K562 (cell line): ENCODE measurements around the gene C10orf95. TPM values are rescaled to one million over a fixed set of nuclear protein-coding genes. Genes with fewer than 3 reads are reported as not detected.

Source experiments
- ARID1B ChIP-seq: fragments of 450-650 bp; IDR thresholded peaks from 2 replicates; pipeline ENCODE4 v1.6.1; 2016; ENCODE audit warnings: antibody characterized with exemption, mild to moderate bottlenecking, inconsistent platforms
- CTCF ChIP-seq, 3 experiments: IDR thresholded peaks in 2 of 3; conservative IDR thresholded peaks in 1 of 3; 2 replicates each; pipeline ENCODE4 v1.5.1; 2011 to 2012; ENCODE audit warnings: low read length in 3 of 3, mild to moderate bottlenecking in 3 of 3, control low read depth in 2 of 3, improper control_type of control experiment in 1 of 3, inconsistent platforms in 1 of 3, low read depth in 1 of 3, mixed read lengths in 1 of 3, moderate library complexity in 1 of 3; ENCODE audit not compliant: insufficient read depth in 2 of 3
- DDX20 ChIP-seq: fragments of 450-650 bp; IDR thresholded peaks from 2 replicates; pipeline ENCODE4 v1.6.1; 2016; ENCODE audit warnings: missing genetic modification characterization, low read depth, mild to moderate bottlenecking, missing compliant biosample characterization, moderate library complexity
- EGR1 ChIP-seq: fragments of 450-650 bp; conservative IDR thresholded peaks from 2 replicates; pipeline ENCODE4 v1.6.1; 2017; ENCODE audit warnings: mild to moderate bottlenecking
- ELF2 ChIP-seq: fragments of 250-450 bp; sonication (Bioruptor Pico); IDR thresholded peaks from 2 replicates; pipeline ENCODE4 v1.5.0; 2021; ENCODE audit warnings: mild to moderate bottlenecking
- ETV6 ChIP-seq, 3 experiments: fragments of 150-350 bp in 1 of 3; sonication (generic) in 1 of 3; formaldehyde crosslinking in 1 of 3; IDR thresholded peaks; 2 replicates each; pipeline versions ENCODE4 v1.6.1 to v1.8.0; 2014 to 2022; ENCODE audit warnings: borderline replicate concordance in 2 of 3, low read depth in 2 of 3, antibody characterized with exemption in 1 of 3, low read length in 1 of 3, mild to moderate bottlenecking in 1 of 3, missing genetic modification reagents in 1 of 3
- GABPB1 ChIP-seq: sonication (generic); formaldehyde crosslinking; IDR thresholded peaks from 2 replicates; pipeline ENCODE4 v1.8.0; 2022; ENCODE audit warnings: mild to moderate bottlenecking, missing genetic modification reagents
- HNRNPH1 ChIP-seq: fragments of 200-400 bp; formaldehyde crosslinking; optimal IDR thresholded peaks from 2 replicates; pipeline ENCODE3; 2017; ENCODE audit warnings: low read depth, mild to moderate bottlenecking, low read length, moderate library complexity
- ILF3 ChIP-seq: fragments of 450-650 bp; IDR thresholded peaks from 2 replicates; pipeline ENCODE4 v1.6.1; 2018; ENCODE audit warnings: antibody characterized with exemption, mild to moderate bottlenecking, moderate library complexity, borderline replicate concordance
- JUNB ChIP-seq: fragments of 450-650 bp; formaldehyde crosslinking; conservative IDR thresholded peaks from 2 replicates; pipeline ENCODE4 v1.4.0; 2020; ENCODE audit warnings: mild to moderate bottlenecking
- NFE2L1 ChIP-seq: fragments of 450-650 bp; IDR thresholded peaks from 2 replicates; pipeline ENCODE4 v1.6.1; 2016; ENCODE audit warnings: missing genetic modification characterization, low read depth, mild to moderate bottlenecking, missing compliant biosample characterization, moderate library complexity, borderline replicate concordance
- NFRKB ChIP-seq: fragments of 450-650 bp; IDR thresholded peaks from 2 replicates; pipeline ENCODE4 v1.6.1; 2016; ENCODE audit warnings: low read depth
- POLR2A ChIP-seq: fragments of 450-650 bp; conservative IDR thresholded peaks from 2 replicates; pipeline ENCODE4 v1.6.1; 2016
- POLR2AphosphoS2 ChIP-seq: IDR thresholded peaks from 2 replicates; pipeline ENCODE4 v1.6.1; 2012; ENCODE audit warnings: low read length, improper control_type of control experiment
- REST ChIP-seq, 2 experiments: fragments of 450-650 bp; formaldehyde crosslinking in 1 of 2; IDR thresholded peaks; 2 replicates each; pipeline versions ENCODE4 v1.4.0 to v1.6.1; 2014 to 2020; ENCODE audit warnings: mild to moderate bottlenecking in 2 of 2, borderline replicate concordance in 1 of 2, low read depth in 1 of 2
- SMARCA4 ChIP-seq: fragments of 450-650 bp; IDR thresholded peaks from 2 replicates; pipeline ENCODE4 v1.6.1; 2016
- SMC3 ChIP-seq: conservative IDR thresholded peaks from 2 replicates; pipeline ENCODE4 v1.6.1; 2011; ENCODE audit warnings: low read depth, low read length, improper control_type of control experiment; ENCODE audit not compliant: insufficient read depth
- TAL1 ChIP-seq: fragments of 450-650 bp; IDR thresholded peaks from 2 replicates; pipeline ENCODE4 v1.6.1; 2016; ENCODE audit warnings: mild to moderate bottlenecking
- ZNF77 ChIP-seq: fragments of 250-450 bp; sonication (Bioruptor Pico); IDR thresholded peaks from 2 replicates; pipeline ENCODE4 v1.5.0; 2020
- polyA plus RNA-seq, 8 experiments: library from polyadenylated mRNA; depleted of rRNA in 4 of 8; stranded (reverse) in 5 of 8; unstranded in 3 of 8; fragments of >200 nt; fragmentation: Nextera tagmentation in 2 of 8; fragmentation: Illumina TruSeq in 1 of 8; extraction: Ambion mirVana in 2 of 8; extraction: Trizol in 1 of 8; gene quantifications; 2 replicates each; pipeline versions ENCODE4 v1.2.1 to v1.2.3, GENCODE V29; 2011 to 2014; ENCODE audit warnings: inconsistent platforms in 1 of 8, missing spikeins in 1 of 8
- total RNA-seq, 7 experiments: library from RNA; depleted of rRNA in 6 of 7; stranded (reverse); fragments of >200 nt in 6 of 7; fragmentation: Illumina TruSeq in 2 of 7; extraction: Trizol in 2 of 7; gene quantifications; 2 replicates each; pipeline versions ENCODE4 v1.2.1 to v1.2.3, GENCODE V29; 2011 to 2021; ENCODE audit warnings: low replicate concordance in 1 of 7

Gene C10orf95
- total and polyA plus RNA-seq, 9 of the 15 experiments (the other 6 are each of a cell fraction or from before 2014, with no cell fraction given) = 0.03 to 0.41 (median 0.17) TPM; not detected in 1

GRCh38 chr10:102463983-102464382 lies 12.6 kb upstream of the C10orf95 start (continued):
- no peak for TF ChIP-seq REST (IDR thresholded peaks at IDR 0.05; ENCODE audit: borderline replicate concordance)
- TF ChIP-seq REST (CRISPR knock-in tag; IDR thresholded peaks at IDR 0.05; ENCODE audit: low read depth) = no peak
- no peak for TF ChIP-seq SMARCA4
- no peak for TF ChIP-seq ELF2 (CRISPR knock-in tag)
- TF ChIP-seq HNRNPH1 = no peak
- TF ChIP-seq GABPB1 (CRISPR knock-in tag) = no peak
- TF ChIP-seq POLR2A = no peak
- TF ChIP-seq CTCF (IDR thresholded peaks at IDR 0.05 in 2 of 3, conservative IDR thresholded peaks at IDR 0.05 in 1 of 3; ENCODE audit: insufficient read depth in 2 of 3, low read depth in 1 of 3, low read length in 3 of 3) = peak in 2 of 3 experiments; percentile 31 to 46; a peak in 3 of 6 replicates
- no peak for TF ChIP-seq ARID1B
- no peak for TF ChIP-seq SMC3
- no peak for TF ChIP-seq ZNF77 (CRISPR knock-in tag)
- TF ChIP-seq EGR1 = no peak
- no peak for TF ChIP-seq DDX20 (tag)
- TF ChIP-seq NFRKB = no peak
- TF ChIP-seq JUNB (CRISPR knock-in tag) = no peak
- TF ChIP-seq POLR2AphosphoS2 = no peak
- no peak for TF ChIP-seq NFE2L1 (tag)
- no peak for TF ChIP-seq ILF3
- TF ChIP-seq TAL1 = no peak
- TF ChIP-seq ETV6 (IDR thresholded peaks at IDR 0.05; ENCODE audit: borderline replicate concordance in 1 of 2, low read depth in 2 of 2, low read length in 1 of 2) = no peak
- TF ChIP-seq ETV6 (CRISPR knock-in tag; IDR thresholded peaks at IDR 0.05; ENCODE audit: borderline replicate concordance) = no peak
